HL-60 (cell line): ENCODE measurements around the gene KAZN.

ENCODE experiments used
- CTCF ChIP-seq: IDR thresholded peaks from one replicate; pipeline ENCODE4 v1.5.1; 2011; ENCODE audit warnings: low read length, control low read depth, inconsistent platforms; ENCODE audit not compliant: insufficient read depth
- GABPA ChIP-seq: IDR thresholded peaks from 2 replicates; pipeline ENCODE4 v1.6.1; 2012; ENCODE audit warnings: low read depth
- POLR2AphosphoS5 ChIP-seq: IDR thresholded peaks from 2 replicates; pipeline ENCODE4 v1.6.1; 2012; ENCODE audit warnings: low read depth
- TF ChIP-seq, protein P1 (sequence below): IDR thresholded peaks from 2 replicates; pipeline ENCODE4 v1.6.1; 2012; ENCODE audit warnings: low read depth; ENCODE audit not compliant: insufficient replicate concordance

DNA sequence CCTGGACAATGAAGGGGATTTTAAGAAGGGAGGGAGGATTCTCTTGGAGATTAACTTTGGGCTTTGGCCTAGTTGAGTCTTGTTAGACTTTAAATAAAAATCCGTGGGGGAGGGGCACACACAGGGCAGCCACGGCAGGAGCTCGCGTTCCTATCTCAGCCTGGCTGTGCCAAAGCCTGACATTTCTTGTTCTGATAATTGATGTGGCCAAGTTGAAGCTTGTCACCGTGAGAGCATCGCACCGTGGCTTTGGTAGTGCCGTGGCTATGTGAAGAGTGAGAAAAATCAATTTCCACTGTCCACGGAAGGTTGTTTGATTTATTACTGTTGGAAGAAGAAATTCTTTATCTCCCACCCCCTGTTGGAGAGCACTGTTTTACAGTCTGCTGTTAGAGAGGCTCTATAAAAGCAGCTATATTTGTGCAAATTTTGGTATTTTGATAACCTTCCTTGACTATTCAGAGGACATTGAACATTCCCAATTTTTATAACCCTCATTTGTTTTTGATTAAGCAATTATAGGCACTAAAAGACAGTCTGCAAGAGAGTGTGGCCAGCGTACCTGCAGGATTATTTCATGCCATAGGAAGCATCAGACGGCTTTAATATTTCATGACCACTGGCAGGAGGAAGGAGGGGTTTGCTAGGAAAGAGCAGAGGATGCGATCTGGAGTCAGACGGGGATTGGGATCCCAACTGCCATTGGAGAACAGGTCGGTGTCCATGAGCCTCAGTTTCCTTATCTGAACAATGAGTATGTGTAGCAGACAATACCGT is 160.7 kb downstream of the KAZN start:
- TF ChIP-seq CTCF (no peak), POLR2AphosphoS5 (no peak), GABPA (no peak)
- TF ChIP-seq, protein P1, sequence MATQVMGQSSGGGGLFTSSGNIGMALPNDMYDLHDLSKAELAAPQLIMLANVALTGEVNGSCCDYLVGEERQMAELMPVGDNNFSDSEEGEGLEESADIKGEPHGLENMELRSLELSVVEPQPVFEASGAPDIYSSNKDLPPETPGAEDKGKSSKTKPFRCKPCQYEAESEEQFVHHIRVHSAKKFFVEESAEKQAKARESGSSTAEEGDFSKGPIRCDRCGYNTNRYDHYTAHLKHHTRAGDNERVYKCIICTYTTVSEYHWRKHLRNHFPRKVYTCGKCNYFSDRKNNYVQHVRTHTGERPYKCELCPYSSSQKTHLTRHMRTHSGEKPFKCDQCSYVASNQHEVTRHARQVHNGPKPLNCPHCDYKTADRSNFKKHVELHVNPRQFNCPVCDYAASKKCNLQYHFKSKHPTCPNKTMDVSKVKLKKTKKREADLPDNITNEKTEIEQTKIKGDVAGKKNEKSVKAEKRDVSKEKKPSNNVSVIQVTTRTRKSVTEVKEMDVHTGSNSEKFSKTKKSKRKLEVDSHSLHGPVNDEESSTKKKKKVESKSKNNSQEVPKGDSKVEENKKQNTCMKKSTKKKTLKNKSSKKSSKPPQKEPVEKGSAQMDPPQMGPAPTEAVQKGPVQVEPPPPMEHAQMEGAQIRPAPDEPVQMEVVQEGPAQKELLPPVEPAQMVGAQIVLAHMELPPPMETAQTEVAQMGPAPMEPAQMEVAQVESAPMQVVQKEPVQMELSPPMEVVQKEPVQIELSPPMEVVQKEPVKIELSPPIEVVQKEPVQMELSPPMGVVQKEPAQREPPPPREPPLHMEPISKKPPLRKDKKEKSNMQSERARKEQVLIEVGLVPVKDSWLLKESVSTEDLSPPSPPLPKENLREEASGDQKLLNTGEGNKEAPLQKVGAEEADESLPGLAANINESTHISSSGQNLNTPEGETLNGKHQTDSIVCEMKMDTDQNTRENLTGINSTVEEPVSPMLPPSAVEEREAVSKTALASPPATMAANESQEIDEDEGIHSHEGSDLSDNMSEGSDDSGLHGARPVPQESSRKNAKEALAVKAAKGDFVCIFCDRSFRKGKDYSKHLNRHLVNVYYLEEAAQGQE: no peak
